CD4-positive, alpha-beta T cell (primary cell): ENCODE results near the gene TBC1D23. TPM values are rescaled to one million over a fixed set of nuclear protein-coding genes. Genes with fewer than 3 reads are reported as not detected.
"Not testable (repeated sequence)": the region's sequence is repeated elsewhere in the genome, so short reads cannot be mapped to it uniquely, and the experiment has no call there.

Source experiments
- ATAC-seq: fragments of 200-7000 bp; cut with Tn5 transposase; one replicate; pipeline ENCODE4 v1.10.0; 2022; ENCODE audit warnings: mild to moderate bottlenecking; ENCODE audit not compliant: poor library complexity
- CTCF ChIA-PET: fragments of 350-600 bp; sonication (Branson Sonifier 250); formaldehyde crosslinking; loops from one replicate; lab custom pipeline; 2021; ENCODE audit warnings: antibody characterized with exemption, inconsistent platforms; lab: Charles Lee
- POLR2A ChIA-PET: fragments of 350-600 bp; sonication (Branson Sonifier 250); formaldehyde crosslinking; loops from one replicate; lab custom pipeline; 2021; ENCODE audit warnings: antibody characterized with exemption, inconsistent platforms; lab: Charles Lee
- DNase-seq, 14 experiments: peaks; one replicate each; pipeline ENCODE4 v3.0.0-alpha.2; 2013 to 2020; ENCODE audit warnings: mixed read lengths in 2 of 14
- H3K27ac ChIP-seq, 2 donors: one replicate each; pipeline versions ENCODE4 v1.5.1 to v1.7.0; 2013; ENCODE audit warnings: low read length in 2 of 2, low read depth in 1 of 2, mild to moderate bottlenecking in 1 of 2
- H3K27me3 ChIP-seq, 2 experiments: 1 replicate in 1 of 2; 2 replicates in 1 of 2; pipeline versions ENCODE4 v1.6.1 to v1.7.0; 2013; ENCODE audit warnings: low read length in 2 of 2, control low read depth in 1 of 2, mild to moderate bottlenecking in 1 of 2, moderate library complexity in 1 of 2; ENCODE audit not compliant: insufficient read depth in 2 of 2, control insufficient read depth in 1 of 2
- H3K36me3 ChIP-seq: one replicate; pipeline ENCODE4 v1.6.1; 2013; ENCODE audit warnings: low read length, control low read depth; ENCODE audit not compliant: insufficient read depth
- H3K4me1 ChIP-seq: one replicate; pipeline ENCODE4 v1.6.1; 2013; ENCODE audit warnings: low read length, control low read depth; ENCODE audit not compliant: insufficient read depth
- H3K4me3 ChIP-seq: one replicate; pipeline ENCODE4 v1.5.1; 2013; ENCODE audit warnings: mild to moderate bottlenecking, low read length, moderate library complexity
- H3K9me3 ChIP-seq, 2 experiments: 1 replicate in 1 of 2; 2 replicates in 1 of 2; pipeline versions ENCODE4 v1.6.1 to v1.7.0; 2013; ENCODE audit warnings: low read length in 2 of 2, mild to moderate bottlenecking in 2 of 2, control low read depth in 1 of 2, moderate library complexity in 1 of 2; ENCODE audit not compliant: control insufficient read depth in 1 of 2, insufficient read depth in 1 of 2
- H3K27ac Mint-ChIP-seq: one replicate; pipeline ENCODE4 v1.8.0; 2020; ENCODE audit warnings: mixed read lengths
- H3K27me3 Mint-ChIP-seq: one replicate; pipeline ENCODE4 v1.8.0; 2021; ENCODE audit warnings: mixed read lengths
- H3K36me3 Mint-ChIP-seq: one replicate; pipeline ENCODE4 v1.8.0; 2021; ENCODE audit warnings: low read depth, mixed read lengths
- H3K4me1 Mint-ChIP-seq: one replicate; pipeline ENCODE4 v1.8.0; 2021; ENCODE audit warnings: low read depth, mixed read lengths
- H3K4me3 Mint-ChIP-seq: one replicate; pipeline ENCODE4 v1.8.0; 2020; ENCODE audit warnings: mild to moderate bottlenecking, mixed read lengths
- H3K9me3 Mint-ChIP-seq: one replicate; pipeline ENCODE4 v1.8.0; 2020; ENCODE audit warnings: mixed read lengths
- CTCF ChIP-seq: fragments of 200-600 bp; IDR thresholded peaks from one replicate; pipeline ENCODE4 v1.8.0; 2022; ENCODE audit warnings: antibody characterized with exemption, mild to moderate bottlenecking
- intact Hi-C, 2 experiments: fragments of 100-400 bp; cut with DNase I in 1 of 2; cut with micrococcal nuclease in 1 of 2; formaldehyde crosslinking; loops; one replicate each; pipeline versions ENCODE4 v1.15.1 to v1.9.0; 2023 to 2025; cut with DNase I, micrococcal nuclease
- total RNA-seq, 174 experiments: library from RNA in 2 of 174; stranded (reverse) in 2 of 174; gene quantifications; one replicate each; pipeline ENCODE4 v1.2.3 and lab custom pipeline; 2021 to 2026

The TBC1D23 gene
- total RNA-seq, 2 experiments from 2014 or later = 31.8 to 34.8 TPM

DNA sequence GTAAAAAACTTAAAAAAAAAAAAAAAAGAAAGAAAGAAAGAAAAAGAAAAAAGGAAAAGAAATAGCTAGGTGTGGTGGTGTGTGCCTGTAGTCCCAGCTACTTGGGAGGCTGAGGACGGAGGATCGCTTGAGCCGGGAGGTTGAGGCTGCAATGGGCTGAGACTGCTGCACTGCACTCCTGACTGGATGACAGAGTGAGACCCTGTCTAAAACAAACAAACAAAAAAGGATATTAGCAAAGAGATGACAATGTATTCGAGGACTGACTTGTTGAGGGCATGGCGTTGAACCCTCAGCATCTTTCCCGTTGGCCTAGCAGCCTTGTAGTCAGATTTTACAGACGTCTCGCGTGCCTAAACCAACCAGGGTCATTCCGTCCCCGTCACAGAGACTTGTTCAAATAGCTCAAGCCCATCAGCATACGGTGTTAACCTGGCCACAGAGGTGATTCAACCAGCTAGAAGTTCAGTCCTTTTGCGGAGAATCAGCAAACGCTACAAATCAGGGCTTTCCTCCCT, 73.2 kb downstream of the TBC1D23 start:
- Mint-ChIP-seq H3K36me3 (peaks cover 10% of the 10 kb centered on the region), H3K4me3 (peak overlapping the region; percentile 93), H3K27me3 (no peaks in the 10 kb centered on the region), H3K9me3 (no peaks in the 10 kb centered on the region), H3K4me1 (peaks cover 27% of the 10 kb centered on the region), H3K27ac (peak overlapping the region; percentile 83)
- H3K27me3 ChIP-seq = no peaks in the 10 kb centered on the region
- no peaks in the 10 kb centered on the region for H3K9me3 ChIP-seq
- peak in 1 of 14 experiments; percentile 4 for DNase-seq
- TF ChIP-seq CTCF = no peak
- intact Hi-C loops = loop anchor here in 1 of 2 experiments (2.0 to 10.0 kb wide), 3 partner anchors 67 to 1429 kb away; partner anchors contain the start of genes DCBLD2, LNP1 and TOMM70
- peaks cover 3% of the 10 kb centered on the region for H3K36me3 ChIP-seq
- H3K4me3 ChIP-seq = peak overlapping the region; percentile 81
- ChIA-PET POLR2A (interaction anchor here (1.0 to 3.2 kb wide), 4 partner anchors 41 to 376 kb away, joined by 3 to 28 read pairs (median 10); partner anchors contain the start of genes LNP1, TBC1D23, TFG and TOMM70), CTCF (interaction anchor here (1.2 kb wide), 1 partner anchor 37 kb away, joined by 3 read pairs; no protein-coding TSS in a partner anchor)
- H3K27ac ChIP-seq = peak overlapping the region; percentile 29 to 70
- peaks cover 17% of the 10 kb centered on the region for H3K4me1 ChIP-seq
- no peak for ATAC-seq

GRCh38 chr3:100334488-100335351, 73.9 kb downstream of the TBC1D23 start, which contains the start of gene NIT2:
Gene NIT2 (plus strand): TSS chr3:100334757. CDS start chr3:100334792, 35 bp downstream.
- ATAC-seq (peak; percentile 94), DNase-seq (peak; percentile 59 to 91 (median 74))
- Mint-ChIP-seq H3K4me1 (peaks cover 30% of the 10 kb centered on the region), H3K4me3 (peak within 1 kb of the TSS; percentile 93), H3K9me3 (no peaks in the 10 kb centered on the region), H3K36me3 (peaks cover 16% of the 10 kb centered on the region), H3K27me3 (no peaks in the 10 kb centered on the region), H3K27ac (peak within 1 kb of the TSS; percentile 83)
- intact Hi-C loops = loop anchor here (2.0 to 10.0 kb wide), 5 partner anchors 66 to 1430 kb away; partner anchors contain the start of genes LNP1 (in 2 of the 2), TOMM70 (in 2 of the 2), DCBLD2 (in 1 of the 2) and TBC1D23 (in 1 of the 2)
- peak within 1 kb of the TSS; percentile 81 for H3K4me3 ChIP-seq
- H3K9me3 ChIP-seq = no peaks in the 10 kb centered on the region
- H3K36me3 ChIP-seq = peaks cover 9% of the 10 kb centered on the region
- TF ChIP-seq CTCF = no peak
- CTCF ChIA-PET = interaction anchor here (0.7 to 1.2 kb wide), 2 partner anchors 18 to 37 kb away, joined by 3 read pairs; no protein-coding TSS in a partner anchor
- no peaks in the 10 kb centered on the region for H3K27me3 ChIP-seq
- H3K4me1 ChIP-seq = peaks cover 17% of the 10 kb centered on the region
- POLR2A ChIA-PET = interaction anchor here (0.9 to 3.2 kb wide), 6 partner anchors 26 to 375 kb away, joined by 3 to 28 read pairs (median 6); partner anchors contain the start of genes LNP1, TBC1D23, TFG and TOMM70
- H3K27ac ChIP-seq = peak within 1 kb of the TSS; percentile 29 to 70

DNA sequence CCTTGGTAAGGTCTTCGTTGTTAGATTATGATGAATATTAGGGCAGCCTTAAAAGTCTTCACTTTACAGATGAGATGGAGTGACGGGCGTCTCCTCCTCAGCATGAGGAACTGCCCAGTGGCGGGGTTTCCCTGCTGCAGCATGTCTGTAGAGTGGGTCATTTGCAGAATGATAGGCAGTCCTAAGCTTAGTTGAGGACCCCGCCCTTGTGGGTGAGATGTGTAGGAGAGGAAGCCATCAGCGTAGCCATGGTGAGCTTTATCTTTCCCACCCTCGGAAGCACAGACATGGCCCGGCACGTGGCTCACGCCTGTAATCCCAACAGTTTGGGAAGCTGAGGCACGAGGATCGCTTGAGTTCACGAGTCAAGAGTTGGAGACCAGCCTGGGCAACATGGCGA, 74.6 kb downstream of the TBC1D23 start:
- Mint-ChIP-seq H3K27ac (peak overlapping the region; percentile 83), H3K27me3 (no peaks in the 10 kb centered on the region), H3K36me3 (peaks cover 17% of the 10 kb centered on the region), H3K4me3 (peak overlapping the region; percentile 93), H3K9me3 (no peaks in the 10 kb centered on the region), H3K4me1 (peaks cover 30% of the 10 kb centered on the region)
- no peak for ATAC-seq
- no peaks in the 10 kb centered on the region for H3K27me3 ChIP-seq
- intact Hi-C loops = loop anchor here (2.0 to 10.0 kb wide), 5 partner anchors 65 to 1431 kb away; partner anchors contain the start of genes LNP1 (in 2 of the 2), TOMM70 (in 2 of the 2), DCBLD2 (in 1 of the 2) and TBC1D23 (in 1 of the 2)
- H3K27ac ChIP-seq = peak overlapping the region in 1 of 2 donors; percentile 35
- no peaks in the 10 kb centered on the region for H3K9me3 ChIP-seq
- peak overlapping the region; percentile 81 for H3K4me3 ChIP-seq
- peaks cover 15% of the 10 kb centered on the region for H3K36me3 ChIP-seq
- peak in 4 of 14 experiments; percentile 9 to 52 (median 28) for DNase-seq
- ChIA-PET CTCF (interaction anchor here (0.7 kb wide), 1 partner anchor 18 kb away, joined by 3 read pairs; no protein-coding TSS in a partner anchor), POLR2A (interaction anchor here (0.9 to 3.2 kb wide), 4 partner anchors 25 to 108 kb away, joined by 3 to 28 read pairs (median 8); partner anchors contain the start of genes LNP1, TBC1D23 and TOMM70)
- no peak for TF ChIP-seq CTCF
- H3K4me1 ChIP-seq = peaks cover 17% of the 10 kb centered on the region

GRCh38 chr3:100336229-100336628, 75.4 kb downstream of the TBC1D23 start:
- CTCF ChIA-PET, H3K4me3 ChIP-seq, ATAC-seq, DNase-seq, H3K9me3 ChIP-seq, H3K9me3 Mint-ChIP-seq, H3K27me3 Mint-ChIP-seq, H3K27me3 ChIP-seq: not testable (repeated sequence)
- Mint-ChIP-seq H3K36me3 (peaks cover 25% of the 10 kb centered on the region), H3K4me3 (peak overlapping the region; percentile 93), H3K27ac (peak overlapping the region; percentile 83), H3K4me1 (peaks cover 30% of the 10 kb centered on the region)
- Histone ChIP-seq H3K27ac (peak overlapping the region; percentile 22 to 36), H3K4me1 (peaks cover 17% of the 10 kb centered on the region), H3K36me3 (peaks cover 22% of the 10 kb centered on the region)
- intact Hi-C loops = loop anchor here (5.0 to 10.0 kb wide), 4 partner anchors 66 to 1431 kb away; partner anchors contain the start of genes DCBLD2 (in 1 of the 2), LNP1 (in 1 of the 2), TBC1D23 (in 1 of the 2) and TOMM70 (in 1 of the 2)
- POLR2A ChIA-PET = interaction anchor here (2.9 to 3.2 kb wide), 2 partner anchors 65 to 76 kb away, joined by 13 to 28 read pairs; partner anchors contain the start of genes LNP1, TBC1D23 and TOMM70
